Neuron (in vitro differentiated cells): ENCODE measurements around the gene GSTT2B.
A peak's percentile ranks its signal among the peaks of the same experiment; 100 is the strongest.
"Not testable (repeated sequence)": the region's sequence is repeated elsewhere in the genome, so short reads cannot be mapped to it uniquely, and the experiment has no call there.

Experiments used
- H2AFZ ChIP-seq: one replicate; pipeline ENCODE4 v1.6.1; 2013; ENCODE audit warnings: low read depth, mild to moderate bottlenecking, inconsistent platforms, low read length, moderate library complexity
- H3K27me3 ChIP-seq: one replicate; pipeline ENCODE4 v1.6.1; 2013; ENCODE audit warnings: low read length; ENCODE audit not compliant: insufficient read depth
- H3K36me3 ChIP-seq: one replicate; pipeline ENCODE4 v1.6.1; 2013; ENCODE audit warnings: low read length; ENCODE audit not compliant: insufficient read depth
- H3K4me1 ChIP-seq: one replicate; pipeline ENCODE4 v1.6.1; 2013; ENCODE audit warnings: low read length; ENCODE audit not compliant: insufficient read depth
- H3K4me3 ChIP-seq: 2 replicates; pipeline ENCODE4 v1.5.1; 2013; ENCODE audit warnings: mild to moderate bottlenecking, low read length, moderate library complexity
- H3K9me3 ChIP-seq: one replicate; pipeline ENCODE4 v1.6.1; 2013; ENCODE audit warnings: low read length

Gene GSTT2B

GRCh38 chr22:23951383-23951782, 9.6 kb downstream of the GSTT2B start:
- H3K4me1 ChIP-seq, H3K4me3 ChIP-seq, H3K27me3 ChIP-seq, H3K36me3 ChIP-seq, H3K9me3 ChIP-seq, H2AFZ ChIP-seq: not testable (repeated sequence)

DNA sequence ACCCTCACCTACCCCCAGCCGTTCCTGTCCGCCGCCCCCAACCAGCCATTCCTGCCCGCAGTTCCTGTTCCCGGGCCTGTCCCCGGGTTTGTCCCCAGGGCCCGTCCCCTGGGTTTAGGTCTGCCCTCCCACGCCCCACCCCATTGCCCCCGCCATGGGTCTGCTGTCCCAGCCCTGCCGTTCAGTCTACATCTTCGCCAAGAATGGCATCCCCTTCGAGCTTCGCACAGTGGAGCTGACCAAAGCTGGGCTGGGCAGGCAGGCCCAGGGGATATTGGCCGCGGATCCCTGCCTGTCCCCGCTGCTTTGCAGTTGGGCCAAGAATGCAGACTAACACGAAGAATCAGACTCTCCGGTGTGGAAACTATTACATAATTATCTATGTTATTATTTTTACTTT, 11.2 kb downstream of the GSTT2B start:
- not testable (repeated sequence) for H3K36me3 ChIP-seq, H3K9me3 ChIP-seq

DNA sequence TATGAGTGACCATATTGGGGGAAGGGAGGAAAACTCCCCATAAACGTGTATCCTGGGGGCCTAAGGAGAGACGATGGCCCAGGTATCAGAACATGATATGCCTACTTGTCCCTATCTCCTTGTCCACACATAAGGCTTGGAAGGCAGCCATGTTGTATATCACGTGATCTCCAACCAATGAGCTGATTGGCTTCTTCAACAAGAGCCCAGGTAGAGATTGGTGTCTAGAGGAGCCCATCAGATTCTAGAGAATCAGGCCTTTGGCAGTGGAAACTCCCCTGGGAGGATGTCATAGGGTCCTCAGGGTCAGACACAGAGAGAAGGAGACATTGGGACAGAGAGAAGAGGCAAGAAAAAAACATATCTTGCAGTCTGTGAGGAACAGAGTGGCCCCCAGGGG, 13.6 kb downstream of the GSTT2B start:
- H3K4me3 ChIP-seq, H3K27me3 ChIP-seq, H3K4me1 ChIP-seq, H3K36me3 ChIP-seq, H2AFZ ChIP-seq, H3K9me3 ChIP-seq: not testable (repeated sequence)

More for the DNA sequence above, 11.2 kb downstream of the GSTT2B start:
- H3K4me3 ChIP-seq, H3K27me3 ChIP-seq, H3K4me1 ChIP-seq, H2AFZ ChIP-seq: not testable (repeated sequence)

- H3K36me3 ChIP-seq, H3K4me3 ChIP-seq, H2AFZ ChIP-seq, H3K27me3 ChIP-seq, H3K4me1 ChIP-seq, H3K9me3 ChIP-seq: not testable (repeated sequence)
Observed at GRCh38 chr22:23940166-23940565, 20.8 kb downstream of the GSTT2B start.

DNA sequence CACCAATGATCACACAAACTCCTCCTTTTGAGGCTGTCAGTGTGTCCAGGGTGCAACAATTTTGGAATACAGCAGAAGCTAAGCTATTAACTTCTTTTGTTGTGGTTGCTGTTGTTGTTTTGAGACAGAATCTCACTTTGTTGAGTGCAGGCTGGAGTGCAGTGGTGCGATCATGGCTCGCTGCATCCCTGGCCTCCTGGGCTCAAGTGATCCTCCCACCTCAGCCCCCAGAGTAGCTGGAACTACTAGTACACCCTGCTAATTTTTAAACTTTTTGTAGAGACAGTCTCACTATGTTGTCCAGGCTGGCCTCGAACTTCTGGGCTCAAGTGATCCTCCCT, 22.0 kb downstream of the GSTT2B start:
- Histone ChIP-seq H2AFZ (no peak overlapping the region), H3K27me3 (no peaks in the 10 kb centered on the region), H3K9me3 (no peaks in the 10 kb centered on the region), H3K4me1 (no peaks in the 10 kb centered on the region), H3K36me3 (no peaks in the 10 kb centered on the region), H3K4me3 (no peak overlapping the region)

DNA sequence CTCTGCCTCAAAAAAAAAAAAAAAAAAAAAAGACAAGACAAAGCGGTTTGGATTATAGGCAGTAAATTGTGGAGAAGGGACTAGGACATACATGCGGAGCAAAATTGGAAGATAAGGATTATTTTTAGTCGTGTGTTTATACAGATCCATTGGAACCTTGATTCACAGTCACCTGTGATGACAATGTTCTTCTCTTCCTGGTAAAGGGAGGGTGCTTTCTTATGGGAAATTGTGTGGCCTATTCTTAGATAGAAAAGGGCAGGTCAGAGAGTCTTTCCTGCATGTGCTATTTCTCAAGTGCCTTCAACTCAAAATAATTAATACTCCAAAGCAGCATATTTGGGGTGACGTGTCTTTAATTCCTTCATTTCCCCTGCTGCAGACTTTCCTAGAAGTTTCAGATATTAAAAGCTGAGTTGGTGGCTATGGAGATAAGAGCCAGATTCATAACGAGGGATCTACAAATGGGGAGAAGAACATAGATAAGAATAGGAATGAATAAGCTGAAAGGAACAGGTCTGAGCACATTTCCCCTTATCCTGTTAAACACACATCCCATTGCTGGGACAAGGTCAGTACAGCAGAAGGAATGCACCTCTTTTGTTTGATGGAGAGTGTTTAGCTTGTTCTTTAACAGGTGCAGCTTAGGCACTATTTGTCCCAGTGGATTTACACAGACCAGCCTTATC, 22.5 kb downstream of the GSTT2B start:
- no peaks in the 10 kb centered on the region for H3K4me1 ChIP-seq
- no peaks in the 10 kb centered on the region for H3K36me3 ChIP-seq
- H3K27me3 ChIP-seq, result no peaks in the 10 kb centered on the region
- H3K9me3 ChIP-seq, result no peaks in the 10 kb centered on the region
- H2AFZ ChIP-seq, result no peak overlapping the region
- no peak overlapping the region for H3K4me3 ChIP-seq

- no peak overlapping the region for H3K4me3 ChIP-seq
- H3K9me3 ChIP-seq, result peaks cover 18% of the 10 kb centered on the region
- peaks cover 58% of the 10 kb centered on the region for H3K36me3 ChIP-seq
- H3K4me1 ChIP-seq, result no peaks in the 10 kb centered on the region
- H2AFZ ChIP-seq, result no peak overlapping the region
- H3K27me3 ChIP-seq, result no peaks in the 10 kb centered on the region
Observed at GRCh38 chr22:23926561-23926960, 34.4 kb downstream of the GSTT2B start.

- Histone ChIP-seq H3K36me3 (peaks cover 58% of the 10 kb centered on the region), H3K4me1 (no peaks in the 10 kb centered on the region), H3K4me3 (no peak overlapping the region), H3K9me3 (peaks cover 13% of the 10 kb centered on the region), H2AFZ (no peak overlapping the region), H3K27me3 (no peaks in the 10 kb centered on the region)
Observed at GRCh38 chr22:23925020-23925606, 35.9 kb downstream of the GSTT2B start.

DNA sequence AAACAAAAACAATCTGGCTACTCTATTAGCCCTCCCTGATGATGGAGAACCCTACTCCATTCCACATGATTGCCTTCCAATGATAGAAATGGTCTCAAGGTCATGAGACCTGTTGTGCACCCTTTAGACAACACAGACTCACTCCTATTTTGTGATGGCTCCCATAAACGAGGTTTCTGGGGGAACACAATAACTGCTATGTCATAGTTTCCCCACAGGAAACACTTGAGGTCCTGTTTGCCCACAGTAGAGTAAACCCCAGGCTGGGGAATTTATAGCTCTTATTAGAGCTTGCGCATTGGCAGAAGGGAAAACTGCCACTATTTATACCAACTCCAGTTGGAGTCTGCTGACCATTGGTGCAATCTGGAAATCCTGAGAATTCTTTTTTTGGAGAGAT, 38.1 kb downstream of the GSTT2B start:
- H3K9me3 ChIP-seq, result peaks cover 11% of the 10 kb centered on the region
- H2AFZ ChIP-seq, result no peak overlapping the region
- no peaks in the 10 kb centered on the region for H3K4me1 ChIP-seq
- H3K36me3 ChIP-seq, result peaks cover 44% of the 10 kb centered on the region
- no peak overlapping the region for H3K4me3 ChIP-seq
- H3K27me3 ChIP-seq, result no peaks in the 10 kb centered on the region

- not testable (repeated sequence) for H2AFZ ChIP-seq, H3K4me3 ChIP-seq, H3K27me3 ChIP-seq, H3K4me1 ChIP-seq
- Histone ChIP-seq H3K36me3 (peaks cover 36% of the 10 kb centered on the region), H3K9me3 (peaks cover 11% of the 10 kb centered on the region)
Observed at GRCh38 chr22:23921586-23922201, 39.3 kb downstream of the GSTT2B start.

DNA sequence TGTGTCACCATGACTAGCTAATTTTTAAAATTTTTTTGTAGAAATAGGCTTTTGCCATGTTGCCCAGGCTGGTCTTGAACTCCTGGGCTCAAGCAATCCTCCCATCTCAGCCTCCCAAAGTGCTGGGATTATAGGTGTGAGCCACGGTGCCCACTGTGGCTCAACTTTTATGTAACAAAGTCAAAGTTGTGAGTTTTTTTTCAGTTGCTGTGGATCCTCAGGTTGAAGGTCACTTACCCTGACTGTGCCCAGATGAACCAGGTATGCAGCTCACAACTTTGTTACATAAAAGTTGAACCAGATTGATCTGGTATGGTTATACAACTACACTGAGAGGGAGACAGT, 40.8 kb downstream of the GSTT2B start:
- not testable (repeated sequence) for H3K4me1 ChIP-seq, H3K27me3 ChIP-seq, H3K4me3 ChIP-seq, H2AFZ ChIP-seq, H3K9me3 ChIP-seq
- peaks cover 27% of the 10 kb centered on the region for H3K36me3 ChIP-seq

DNA sequence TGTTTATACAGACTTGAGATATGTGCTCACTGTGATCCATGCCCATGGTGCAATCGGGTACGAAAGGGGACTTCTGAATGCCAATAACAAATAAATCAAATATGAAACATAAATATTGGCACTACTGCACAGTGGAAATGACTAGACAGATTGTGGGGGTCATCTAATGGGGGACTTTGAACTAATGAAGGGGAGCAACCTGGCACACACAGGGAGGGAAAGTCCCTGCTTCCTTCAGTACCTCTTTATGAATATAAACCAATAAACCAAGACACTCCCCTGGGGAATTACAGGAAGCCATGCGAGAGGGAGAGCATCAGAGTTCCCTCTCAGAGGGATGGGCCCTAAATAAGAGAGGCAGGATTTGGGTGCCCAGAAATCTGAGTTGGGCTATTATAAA, 45.7 kb downstream of the GSTT2B start:
- H3K27me3 ChIP-seq, result no peaks in the 10 kb centered on the region
- no peaks in the 10 kb centered on the region for H3K9me3 ChIP-seq
- H3K4me3 ChIP-seq, result no peak overlapping the region
- H3K36me3 ChIP-seq, result peaks cover 3% of the 10 kb centered on the region
- H2AFZ ChIP-seq, result no peak overlapping the region
- H3K4me1 ChIP-seq, result peaks cover 9% of the 10 kb centered on the region

GRCh38 chr22:23913661-23914353, 47.2 kb downstream of the GSTT2B start:
- Histone ChIP-seq H3K27me3 (no peaks in the 10 kb centered on the region), H3K36me3 (peaks cover 3% of the 10 kb centered on the region), H3K4me3 (peak overlapping the region; percentile 67)

More at GRCh38 chr22:23913661-23914353, 47.2 kb downstream of the GSTT2B start:
- H2AFZ ChIP-seq, result no peak overlapping the region
- peaks cover 9% of the 10 kb centered on the region for H3K4me1 ChIP-seq
- no peaks in the 10 kb centered on the region for H3K9me3 ChIP-seq
